Stimulated activated CD8-positive, alpha-beta memory T cell treated with anti-CD3 and anti-CD28 coated beads, Interleukin-7, amount 100 ng/mL, for 1 hour (primary cell): ENCODE data around the gene GLS2.
"Not testable (repeated sequence)": the region's sequence is repeated elsewhere in the genome, so short reads cannot be mapped to it uniquely, and the experiment has no call there.

Experiments
- DNase-seq, 2 donors: peaks; one replicate each; pipeline ENCODE4 v3.0.0-alpha.2; 2020; ENCODE audit warnings: low read depth in 2 of 2

Gene GLS2

DNA sequence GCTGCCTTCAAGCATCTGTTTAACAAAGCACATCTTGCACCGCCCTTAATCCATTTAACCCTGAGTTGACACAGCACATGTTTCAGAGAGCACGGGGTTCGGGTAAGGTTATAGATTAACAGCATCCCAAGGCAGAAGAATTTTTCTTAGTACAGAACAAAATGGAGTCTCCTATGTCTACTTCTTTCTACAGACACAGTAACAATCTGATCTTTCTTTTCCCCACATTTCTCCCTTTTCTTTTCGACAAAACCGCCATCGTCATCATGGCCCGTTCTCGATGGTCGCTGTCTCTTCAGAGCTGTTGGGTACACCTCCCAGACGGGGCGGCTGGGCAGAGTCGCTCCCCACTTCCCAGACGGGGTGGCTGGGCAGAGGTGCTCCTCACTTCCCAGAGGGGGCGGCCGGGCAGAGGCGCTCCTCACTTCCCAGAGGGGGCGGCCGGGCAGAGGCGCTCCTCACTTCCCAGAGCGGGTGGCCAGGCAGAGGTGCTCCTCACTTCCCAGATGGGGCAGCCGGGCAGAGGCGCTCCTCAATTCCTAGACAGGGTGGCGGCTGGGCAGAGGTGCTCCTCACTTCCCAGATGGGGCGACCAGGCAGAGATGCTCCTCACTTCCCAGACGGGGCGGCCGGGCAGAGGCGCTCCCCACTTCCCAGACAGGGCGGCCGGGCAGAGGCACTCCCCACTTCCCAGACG, 5.6 kb upstream of the GLS2 start:
- DNase-seq, result not testable (repeated sequence)

- no peak for DNase-seq
These were observed 2.4 kb upstream of the GLS2 start for GRCh38 chr12:56490360-56490759.

GRCh38 chr12:56487448-56488040, 417 bp downstream of the GLS2 start:
- DNase-seq, result no peak

DNA sequence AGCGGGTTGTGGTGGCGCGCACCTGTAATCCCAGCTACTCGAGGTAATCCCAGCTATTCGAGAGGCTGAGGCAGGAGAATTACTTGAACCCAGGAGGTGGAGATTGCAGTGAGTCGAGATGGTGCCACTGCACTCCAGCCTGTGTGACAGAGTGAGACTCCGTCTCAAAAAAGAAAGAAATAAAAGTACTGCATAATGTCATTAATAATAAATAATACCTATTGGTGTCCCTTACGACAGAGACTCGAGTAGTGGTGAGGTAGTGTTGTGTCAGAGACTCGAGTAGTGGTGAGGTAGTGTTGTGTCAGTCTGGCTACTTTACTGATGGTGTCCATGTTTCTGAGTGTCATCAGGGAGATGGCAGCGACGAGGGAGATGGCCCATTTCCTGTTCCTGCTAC, 1.3 kb downstream of the GLS2 start:
- DNase-seq, result no peak

DNA sequence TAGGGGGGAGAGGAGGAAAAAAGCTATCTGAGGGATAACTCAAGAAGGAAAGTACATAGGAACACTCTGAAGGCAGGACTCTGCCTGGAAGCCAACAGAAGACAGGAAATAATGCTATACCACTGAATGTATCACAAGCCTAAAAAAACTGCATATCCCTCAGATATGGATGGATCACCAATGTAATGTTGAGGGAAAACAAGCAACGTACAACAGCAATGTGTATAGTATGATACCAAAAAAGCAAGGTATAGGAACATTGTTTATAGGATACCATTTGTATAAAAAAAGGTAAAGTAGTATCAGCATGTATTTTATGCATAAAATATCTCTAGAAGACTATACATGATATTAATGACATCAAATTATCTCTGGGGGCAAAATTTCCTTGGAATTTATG, 3.4 kb downstream of the GLS2 start:
- DNase-seq, result no peak

DNA sequence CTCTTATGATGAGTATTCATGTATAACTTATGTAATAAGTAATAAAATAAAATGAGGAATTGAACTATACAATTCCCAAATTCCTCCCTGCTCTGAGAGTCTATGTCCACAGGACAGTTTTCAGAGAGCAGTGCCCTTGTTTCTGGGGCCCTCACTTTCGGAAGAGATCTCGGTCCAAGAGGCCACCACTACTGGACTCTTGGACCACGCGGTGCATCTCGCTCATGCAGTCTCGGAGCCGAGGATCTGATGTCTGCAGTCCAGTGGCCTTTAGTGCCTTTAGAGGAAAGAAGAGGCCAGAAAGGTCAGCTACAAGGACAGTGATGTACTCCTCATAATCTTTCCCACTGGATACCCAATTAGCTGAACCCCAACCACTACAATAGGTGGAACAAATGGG, 8.3 kb downstream of the GLS2 start:
- no peak for DNase-seq

DNA sequence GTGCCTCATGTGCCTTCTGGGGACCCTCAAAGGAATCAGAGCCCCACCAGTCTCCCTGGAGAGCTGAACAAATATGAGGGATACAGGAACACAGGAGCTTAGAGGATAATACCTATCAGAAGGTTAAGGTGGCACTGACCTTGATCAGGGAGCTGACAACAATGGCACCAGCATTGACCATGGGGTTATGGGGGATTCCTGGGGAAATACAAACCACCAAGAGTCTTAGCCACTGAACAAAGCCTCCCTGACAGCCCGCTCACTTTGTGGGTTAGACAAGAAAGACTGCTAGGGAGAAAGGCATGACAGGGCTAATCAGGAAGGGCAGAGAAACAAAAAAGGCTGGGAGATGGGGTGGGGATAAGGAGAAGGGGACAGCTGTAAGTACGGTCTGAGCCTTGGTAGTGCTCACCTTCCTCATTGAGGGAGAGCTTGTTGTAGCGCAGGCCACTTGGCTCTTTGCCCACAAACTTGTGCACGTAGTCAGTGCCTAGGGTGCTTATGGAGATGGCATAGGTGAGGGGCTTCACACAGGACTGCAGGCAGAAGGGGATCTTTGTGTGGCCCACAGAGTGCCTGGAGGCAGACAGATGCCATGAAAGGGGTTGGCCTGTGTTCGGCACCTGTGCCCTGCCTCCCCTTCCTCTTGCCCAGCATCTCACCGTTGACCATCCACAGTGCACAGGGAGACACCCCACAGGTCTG, 10.3 kb downstream of the GLS2 start:
- no peak for DNase-seq

DNA sequence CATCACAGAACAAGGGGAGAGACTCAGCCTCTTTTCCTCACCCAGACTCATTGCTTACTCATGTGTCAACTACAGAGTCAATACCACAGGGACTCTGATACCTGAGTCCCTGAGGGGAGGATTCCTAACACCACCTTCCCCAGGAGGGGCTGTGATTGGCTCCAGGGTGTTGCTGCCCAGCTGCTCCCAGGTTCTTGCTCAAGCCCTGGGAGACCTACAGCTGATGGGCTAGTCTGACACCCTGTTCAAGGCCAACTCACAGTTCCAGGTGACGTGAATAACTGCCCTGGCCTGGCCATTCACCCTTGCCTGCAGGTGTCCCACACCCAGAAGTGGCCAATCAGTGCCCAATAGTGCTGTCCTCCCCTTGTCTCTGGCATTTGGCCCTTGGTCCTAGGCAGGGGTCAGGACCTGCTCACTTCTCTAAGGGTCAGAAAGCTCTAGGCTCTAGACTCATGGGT, 11.0 kb downstream of the GLS2 start:
- DNase-seq, result no peak

DNA sequence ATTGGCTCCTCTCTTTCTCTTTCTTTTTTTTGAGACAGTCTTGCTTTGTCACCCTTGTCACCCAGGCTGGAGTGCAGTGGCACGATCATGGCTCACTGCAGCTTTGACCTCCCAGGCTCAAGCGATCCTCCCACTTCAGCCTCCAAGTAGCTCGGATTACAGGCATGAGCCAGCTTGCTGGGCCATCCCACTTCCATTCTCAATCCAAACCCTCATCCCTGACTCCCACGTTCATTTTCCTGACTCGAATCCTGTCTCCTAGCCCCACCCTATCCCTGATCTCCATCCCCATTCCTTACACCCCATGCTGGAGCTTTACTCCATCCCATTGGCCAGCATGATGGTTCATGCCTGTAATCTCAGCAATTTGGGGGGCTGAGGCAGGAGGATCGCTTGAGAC, 11.8 kb downstream of the GLS2 start:
- DNase-seq, result no peak

DNA sequence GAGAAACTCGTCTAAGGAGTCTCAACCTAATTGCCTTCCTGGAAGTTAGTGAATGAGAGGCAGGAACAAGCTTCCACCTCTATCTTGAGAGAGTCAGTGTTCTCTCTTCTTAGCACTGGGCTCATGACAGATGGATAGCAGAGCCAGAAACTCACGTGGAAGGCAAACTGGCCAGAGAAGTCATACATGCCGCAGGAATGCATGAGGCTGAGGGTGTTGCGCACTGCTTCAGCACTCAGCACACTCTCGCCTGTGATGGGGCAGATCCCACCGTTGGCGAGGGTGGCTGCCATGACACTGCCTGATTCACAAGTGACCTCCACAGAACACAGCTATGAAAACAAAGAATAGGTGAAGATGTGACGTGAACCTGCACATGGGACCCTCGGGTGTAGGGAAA, 13.6 kb downstream of the GLS2 start:
- DNase-seq, result no peak

DNA sequence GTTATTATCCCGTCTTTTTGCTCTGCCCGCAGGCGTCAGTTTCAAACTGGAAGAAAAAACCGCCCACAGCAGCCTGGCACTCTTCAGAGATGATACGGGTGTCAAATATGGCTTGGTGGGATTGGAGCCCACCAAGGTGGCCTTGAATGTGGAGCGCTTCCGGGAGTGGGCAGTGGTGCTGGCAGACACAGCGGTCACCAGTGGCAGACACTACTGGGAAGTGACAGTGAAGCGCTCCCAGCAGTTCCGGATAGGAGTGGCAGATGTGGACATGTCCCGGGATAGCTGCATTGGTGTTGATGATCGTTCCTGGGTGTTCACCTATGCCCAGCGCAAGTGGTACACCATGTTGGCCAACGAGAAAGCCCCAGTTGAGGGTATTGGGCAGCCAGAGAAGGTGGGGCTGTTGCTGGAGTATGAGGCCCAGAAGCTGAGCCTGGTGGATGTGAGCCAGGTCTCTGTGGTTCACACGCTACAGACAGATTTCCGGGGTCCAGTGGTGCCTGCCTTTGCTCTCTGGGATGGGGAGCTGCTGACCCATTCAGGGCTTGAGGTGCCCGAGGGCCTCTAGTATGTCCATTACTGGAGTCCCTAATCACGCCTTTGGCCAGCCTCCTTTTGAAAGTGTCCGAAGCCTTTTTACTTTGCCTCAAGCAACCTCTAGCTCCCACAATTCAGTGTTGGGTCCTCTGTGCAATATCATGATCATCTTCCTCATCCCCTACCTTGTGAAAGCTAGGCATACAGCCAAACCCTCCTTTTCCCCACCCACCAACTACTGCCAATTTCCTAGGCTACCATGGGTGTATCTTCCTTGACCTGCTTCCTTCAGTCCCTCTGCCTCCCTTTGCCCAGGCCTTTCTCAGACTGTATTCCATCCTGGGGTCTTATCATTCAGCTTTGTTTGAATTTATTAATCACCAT, 18.7 kb downstream of the GLS2 start:
- no peak for DNase-seq

DNA sequence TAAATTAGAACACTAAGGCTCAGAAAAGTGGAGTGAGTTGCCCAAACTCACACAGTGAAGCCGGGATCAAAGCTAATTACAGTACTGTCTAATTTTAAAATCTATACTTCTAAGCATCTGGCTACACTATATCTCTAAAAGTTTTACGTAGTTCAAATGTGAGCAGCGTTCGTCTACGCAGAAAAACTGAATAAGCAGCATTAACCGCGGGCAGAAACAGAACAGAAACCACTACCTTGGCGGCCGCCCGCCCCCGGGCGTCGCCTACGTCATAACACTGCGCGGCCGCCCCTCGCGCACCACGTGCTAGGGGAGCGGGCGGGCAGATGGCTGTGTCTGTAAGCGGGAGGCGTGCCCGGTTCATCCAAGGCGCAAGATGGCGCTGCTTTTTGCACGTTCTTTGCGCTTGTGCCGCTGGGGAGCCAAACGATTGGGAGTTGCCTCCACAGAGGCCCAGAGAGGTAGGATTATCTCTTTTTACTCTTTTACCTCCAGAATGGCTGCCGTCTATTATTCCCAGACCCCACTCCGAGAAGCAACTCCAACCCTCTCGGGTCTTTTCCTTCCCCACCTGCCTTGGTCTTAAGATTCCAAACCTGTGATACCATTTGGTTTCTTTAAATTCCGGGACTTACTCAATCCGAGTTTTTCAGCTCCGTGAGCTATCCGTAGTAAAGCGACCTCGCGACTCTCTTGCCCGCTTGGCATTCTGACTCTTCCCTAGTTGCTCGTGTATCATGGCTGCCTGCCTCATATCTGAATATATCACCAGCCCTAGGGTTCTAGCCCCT, 19.6 kb downstream of the GLS2 start, which contains the start of gene SPRYD4:
Gene SPRYD4 (plus strand): TSS at position 363 of the 791 bp plus-strand sequence. CDS start 14 bp downstream, at position 377.
- peak; percentile 86 to 88 for DNase-seq

- no peak for DNase-seq
These were observed 25.4 kb downstream of the GLS2 start for GRCh38 chr12:56462565-56462964.

DNA sequence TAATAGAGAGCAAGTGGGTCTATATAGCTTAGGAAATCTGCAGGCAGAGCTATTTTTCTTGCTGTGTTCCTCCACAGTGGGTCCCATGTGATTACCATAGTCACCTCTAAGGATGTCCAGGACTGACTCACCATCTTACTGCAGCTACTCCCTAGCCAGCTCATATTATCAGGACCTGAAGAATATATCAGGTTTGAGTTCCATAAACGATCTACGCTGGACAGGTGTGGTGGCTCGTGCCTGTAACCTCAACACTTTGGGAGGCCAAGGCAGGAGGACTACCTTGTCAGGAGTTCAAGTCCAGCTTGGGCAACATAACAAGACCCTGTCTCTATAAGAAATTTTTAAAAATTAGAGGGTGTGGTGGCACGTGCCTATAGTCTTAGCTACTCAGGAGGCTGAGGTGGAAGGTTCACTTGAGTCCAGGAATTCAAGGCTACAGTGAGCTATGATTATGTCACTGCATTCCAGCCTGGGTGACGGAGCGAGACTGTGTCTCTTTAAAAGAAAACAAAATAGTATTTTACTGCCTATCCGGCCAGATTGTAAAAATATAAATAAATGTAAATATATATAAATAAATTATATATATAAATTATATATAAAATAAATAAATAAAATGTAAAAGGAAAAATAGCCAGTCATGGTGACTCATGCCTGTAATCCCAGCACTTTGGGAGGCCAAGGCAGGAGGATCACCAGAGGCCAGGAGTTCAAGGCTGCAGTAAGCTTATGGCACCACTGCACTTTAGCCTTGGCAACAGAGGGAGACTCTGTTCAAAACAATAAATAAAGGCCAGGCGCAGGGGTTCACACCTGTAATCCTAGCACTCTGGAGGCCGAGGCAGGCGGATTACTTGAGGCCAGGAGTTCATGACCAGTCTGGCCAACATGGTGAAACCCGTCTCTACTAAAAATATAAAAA, 26.5 kb downstream of the GLS2 start:
- DNase-seq, result no peak

DNA sequence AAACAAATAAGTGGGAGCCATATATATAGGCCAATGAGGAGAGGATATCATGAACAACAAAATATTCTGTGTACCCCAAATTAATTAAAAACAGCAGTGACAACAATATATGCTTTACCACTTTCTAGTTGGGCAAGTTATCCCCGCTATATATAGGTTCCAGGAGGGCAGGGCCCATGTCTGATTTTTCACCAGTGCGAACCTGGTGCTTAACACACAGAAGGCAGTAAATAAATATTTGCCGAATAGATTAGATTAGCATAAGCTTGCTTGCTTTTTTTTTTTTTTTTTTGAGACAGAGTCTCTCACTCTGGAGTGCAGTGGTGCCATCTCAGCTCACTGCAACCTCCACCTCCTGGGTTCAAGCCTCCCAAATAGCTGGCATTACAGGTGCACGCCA, 30.1 kb downstream of the GLS2 start:
- no peak for DNase-seq

DNA sequence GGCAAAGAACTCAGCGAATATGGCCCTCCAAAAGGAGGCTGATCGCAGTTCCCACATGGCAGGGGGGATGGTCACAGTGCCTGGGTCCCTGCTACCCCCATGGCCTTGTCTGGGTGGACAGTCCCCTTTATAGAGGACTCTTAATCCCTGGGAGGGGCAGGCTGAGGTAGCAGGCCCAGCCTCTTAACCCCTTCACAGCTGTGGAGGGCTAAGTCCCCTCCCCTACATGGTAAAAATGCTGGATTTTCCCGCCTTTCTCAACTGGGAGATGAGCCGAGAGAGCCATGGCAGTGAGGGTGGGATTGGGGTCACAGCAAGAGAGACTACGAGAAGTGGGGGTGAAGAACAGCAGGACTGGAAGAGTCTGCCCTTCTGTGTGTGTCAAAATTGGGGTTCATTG, 33.4 kb downstream of the GLS2 start, which contains the start of gene MIP:
Gene MIP (minus strand): TSS at position 101 of the 400 bp plus-strand sequence. CDS start 44 bp downstream, at position 57.
- DNase-seq, result no peak

DNA sequence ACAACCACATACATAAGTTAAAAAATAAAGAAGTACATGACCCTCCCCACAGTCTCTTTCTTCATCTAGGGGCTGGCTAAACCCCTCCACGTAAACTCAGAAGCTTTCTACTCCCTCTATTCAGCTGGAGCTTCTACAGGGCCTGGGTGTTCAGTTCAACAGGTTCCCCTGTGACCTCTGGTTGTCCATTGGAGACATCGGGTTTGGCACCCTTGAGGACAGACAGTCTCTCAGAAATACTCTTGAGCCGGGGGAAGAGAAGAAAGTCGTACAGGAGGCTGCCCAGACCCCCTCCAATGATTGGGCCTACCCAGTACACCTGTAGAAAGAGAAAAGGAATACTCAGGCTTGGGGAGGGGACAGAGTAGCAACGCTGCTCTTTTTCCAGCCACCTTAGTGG, 36.8 kb downstream of the GLS2 start:
- no peak for DNase-seq

DNA sequence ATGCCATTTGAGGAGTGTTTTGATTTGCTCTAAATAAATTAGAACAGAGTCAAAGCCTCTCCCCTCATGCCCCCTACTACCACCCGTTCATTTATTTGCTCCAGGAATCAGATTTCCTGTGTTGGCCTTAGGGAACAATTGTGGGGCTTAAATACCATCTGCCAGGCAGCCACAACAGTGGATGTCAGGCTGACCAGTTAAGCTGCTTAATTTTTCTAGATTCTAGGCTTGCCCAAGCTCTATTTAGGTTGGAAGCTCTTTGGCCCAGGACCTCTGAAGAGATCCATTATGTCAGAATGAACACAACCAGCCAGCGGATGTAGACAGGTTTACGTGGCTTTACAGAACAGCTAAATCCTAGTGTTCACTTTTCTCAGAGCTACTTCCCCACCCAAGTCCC, 37.7 kb downstream of the GLS2 start:
- DNase-seq, result no peak

GRCh38 chr12:56449622-56449984, 38.4 kb downstream of the GLS2 start:
- DNase-seq, result no peak
